Activated CD4-positive, alpha-beta T cell treated with anti-CD3 and anti-CD28 coated beads, Interleukin-2, amount 50 U/mL, for 48 hours (primary cell): ENCODE measurements around the gene C16orf78.
"Not testable (repeated sequence)": the region's sequence is repeated elsewhere in the genome, so short reads cannot be mapped to it uniquely, and the experiment has no call there.

ENCODE experiments used
- DNase-seq, 2 experiments: peaks; one replicate each; pipeline ENCODE4 v3.0.0-alpha.2; 2020

Gene C16orf78

GRCh38 chr16:49350265-49351095 lies 23.1 kb upstream of the C16orf78 start:
- DNase-seq = peak; percentile 68 to 71

GRCh38 chr16:49351096-49351487 lies 22.5 kb upstream of the C16orf78 start:
- DNase-seq = no peak

GRCh38 chr16:49352892-49353291 lies 20.7 kb upstream of the C16orf78 start:
- DNase-seq = no peak

- DNase-seq = no peak
Observed at GRCh38 chr16:49353680-49354079, 19.9 kb upstream of the C16orf78 start.

- no peak for DNase-seq
Observed at GRCh38 chr16:49354101-49354500, 19.5 kb upstream of the C16orf78 start.

- no peak for DNase-seq
Observed at GRCh38 chr16:49354991-49355390, 18.6 kb upstream of the C16orf78 start.

GRCh38 chr16:49355933-49356665 lies 17.5 kb upstream of the C16orf78 start:
- DNase-seq = no peak

- no peak for DNase-seq
Observed at GRCh38 chr16:49356728-49357488, 16.7 kb upstream of the C16orf78 start.

GRCh38 chr16:49359591-49359990 lies 14.0 kb upstream of the C16orf78 start:
- DNase-seq = no peak

- DNase-seq = not testable (repeated sequence)
Observed at GRCh38 chr16:49361731-49362130, 11.9 kb upstream of the C16orf78 start.

GRCh38 chr16:49362230-49362629 lies 11.4 kb upstream of the C16orf78 start:
- DNase-seq = no peak

- no peak for DNase-seq
Observed at GRCh38 chr16:49365711-49366509, 7.7 kb upstream of the C16orf78 start.

- DNase-seq = no peak
Observed at GRCh38 chr16:49366669-49367068, 6.9 kb upstream of the C16orf78 start.

- DNase-seq = no peak
Observed at GRCh38 chr16:49369651-49370611, 3.7 kb upstream of the C16orf78 start.

GRCh38 chr16:49376206-49376605 lies 2.6 kb downstream of the C16orf78 start:
- DNase-seq = no peak

- DNase-seq = no peak
Observed at GRCh38 chr16:49377196-49377755, 3.7 kb downstream of the C16orf78 start.

- no peak for DNase-seq
Observed at GRCh38 chr16:49378238-49378637, 4.6 kb downstream of the C16orf78 start.

- no peak for DNase-seq
Observed at GRCh38 chr16:49378816-49379215, 5.2 kb downstream of the C16orf78 start.

GRCh38 chr16:49382916-49383315 lies 9.3 kb downstream of the C16orf78 start:
- DNase-seq = no peak

GRCh38 chr16:49395021-49395420 lies 21.4 kb downstream of the C16orf78 start:
- DNase-seq = no peak

GRCh38 chr16:49396206-49396720 lies 22.7 kb downstream of the C16orf78 start:
- no peak for DNase-seq
